ENCODE measurements around the gene FAM76B.

- TF ChIP-seq CTCF (IDR thresholded peaks at IDR 0.05) (no peak), POLR2A (IDR thresholded peaks at IDR 0.05) (no peak)
Measured at GRCh38 chr11:95760941-95761340, 28.6 kb downstream of the FAM76B start.

All from Peyer's patch (tissue), 4 donors.